Activated naive CD4-positive, alpha-beta T cell treated with anti-CD3 and anti-CD28 coated beads, Interleukin-2, amount 10 ng/mL, durations not matched to agents 7 days and 5 days (primary cell): Measurements from ENCODE around the gene RAB20.
"Not testable (repeated sequence)": the region's sequence is repeated elsewhere in the genome, so short reads cannot be mapped to it uniquely, and the experiment has no call there.

Experiments
- CTCF ChIA-PET: fragments of 350-600 bp; sonication (Branson Sonifier 250); formaldehyde crosslinking; loops from one replicate; lab custom pipeline; 2021; ENCODE audit warnings: antibody characterized with exemption; lab: Charles Lee
- DNase-seq: peaks from one replicate; pipeline ENCODE4 v3.0.0-alpha.2; 2020
- H3K27ac Mint-ChIP-seq: one replicate; pipeline ENCODE4 v1.8.0; 2021; ENCODE audit warnings: mild to moderate bottlenecking, moderate library complexity, mixed read lengths
- H3K27me3 Mint-ChIP-seq: one replicate; pipeline ENCODE4 v1.8.0; 2021; ENCODE audit warnings: mild to moderate bottlenecking, mixed read lengths
- H3K36me3 Mint-ChIP-seq: one replicate; pipeline ENCODE4 v1.8.0; 2021; ENCODE audit warnings: mixed read lengths
- H3K4me1 Mint-ChIP-seq: one replicate; pipeline ENCODE4 v1.8.0; 2021; ENCODE audit warnings: mixed read lengths
- H3K4me3 Mint-ChIP-seq: one replicate; pipeline ENCODE4 v1.8.0; 2021; ENCODE audit warnings: mild to moderate bottlenecking, moderate library complexity, mixed read lengths
- H3K9me3 Mint-ChIP-seq: one replicate; pipeline ENCODE4 v1.8.0; 2021; ENCODE audit warnings: mixed read lengths

RAB20 gene

GRCh38 chr13:110539894-110540293, 21.6 kb downstream of the RAB20 start:
- CTCF ChIA-PET, result interaction anchor here (0.7 kb wide), 1 partner anchor 40 kb away, joined by 3 read pairs; no protein-coding TSS in a partner anchor
- no peaks in the 10 kb centered on the region for H3K36me3 Mint-ChIP-seq
- H3K4me1 Mint-ChIP-seq, result peaks cover 22% of the 10 kb centered on the region
- DNase-seq, result no peak
- H3K9me3 Mint-ChIP-seq, result no peaks in the 10 kb centered on the region
- no peak overlapping the region for H3K27ac Mint-ChIP-seq
- H3K27me3 Mint-ChIP-seq, result no peaks in the 10 kb centered on the region
- H3K4me3 Mint-ChIP-seq, result no peak overlapping the region

DNA sequence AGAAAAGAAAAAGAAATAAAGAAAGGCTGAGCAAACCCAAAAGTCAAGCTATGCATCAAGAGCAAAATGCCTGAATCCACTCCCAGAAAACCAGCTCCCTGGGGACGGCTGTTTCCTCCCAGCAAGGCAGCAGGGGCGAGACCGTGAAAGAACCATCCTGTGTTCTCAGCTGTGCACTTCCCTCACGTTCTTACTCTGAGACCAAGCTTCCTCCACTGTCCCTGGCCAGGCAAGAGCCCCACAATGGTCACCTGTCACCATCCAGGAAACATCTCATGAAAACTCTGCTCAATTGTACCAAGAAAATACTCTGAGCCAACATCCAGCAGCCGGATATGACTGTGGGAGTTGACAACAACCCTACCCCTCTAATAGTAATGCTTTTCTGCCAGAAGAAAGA, 22.9 kb downstream of the RAB20 start:
- H3K27me3 Mint-ChIP-seq, result no peaks in the 10 kb centered on the region
- no peak overlapping the region for H3K27ac Mint-ChIP-seq
- H3K4me3 Mint-ChIP-seq, result no peak overlapping the region
- H3K4me1 Mint-ChIP-seq, result peaks cover 22% of the 10 kb centered on the region
- no peak for DNase-seq
- no peaks in the 10 kb centered on the region for H3K9me3 Mint-ChIP-seq
- CTCF ChIA-PET, result no interaction called here
- no peaks in the 10 kb centered on the region for H3K36me3 Mint-ChIP-seq

GRCh38 chr13:110536006-110536693, 25.4 kb downstream of the RAB20 start:
- CTCF ChIA-PET, result no interaction called here
- H3K27ac Mint-ChIP-seq, result no peak overlapping the region

DNA sequence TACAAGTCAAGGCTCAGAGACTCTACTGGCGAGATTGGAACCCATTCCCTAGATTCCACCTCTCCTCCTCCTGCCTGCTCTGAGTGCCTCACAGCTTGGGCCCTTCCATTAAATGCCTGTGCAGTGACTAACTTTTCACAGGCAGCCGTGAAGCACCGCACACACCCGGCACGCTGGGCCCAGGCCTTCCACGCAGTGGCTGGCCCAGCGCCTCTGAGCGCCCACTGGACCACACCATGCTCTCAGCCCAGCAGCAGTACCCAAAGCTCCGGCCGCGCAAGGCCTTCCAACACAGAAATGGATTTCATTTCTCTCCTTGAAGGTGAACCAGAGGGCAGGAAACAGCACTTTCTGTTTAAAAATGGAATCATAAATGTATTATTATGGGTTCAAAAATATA, 26.0 kb downstream of the RAB20 start:
- Mint-ChIP-seq H3K27me3 (no peaks in the 10 kb centered on the region), H3K4me1 (peaks cover 22% of the 10 kb centered on the region), H3K36me3 (no peaks in the 10 kb centered on the region), H3K9me3 (no peaks in the 10 kb centered on the region), H3K27ac (no peak overlapping the region), H3K4me3 (no peak overlapping the region)
- CTCF ChIA-PET, result no interaction called here
- no peak for DNase-seq

More at GRCh38 chr13:110536006-110536693, 25.4 kb downstream of the RAB20 start:
- no peak for DNase-seq
- H3K27me3 Mint-ChIP-seq, result no peaks in the 10 kb centered on the region
- H3K9me3 Mint-ChIP-seq, result no peaks in the 10 kb centered on the region
- peaks cover 22% of the 10 kb centered on the region for H3K4me1 Mint-ChIP-seq
- no peak overlapping the region for H3K4me3 Mint-ChIP-seq
- H3K36me3 Mint-ChIP-seq, result no peaks in the 10 kb centered on the region

GRCh38 chr13:110533771-110534670, 27.5 kb downstream of the RAB20 start:
- peaks cover 2% of the 10 kb centered on the region for H3K9me3 Mint-ChIP-seq
- peaks cover 19% of the 10 kb centered on the region for H3K4me1 Mint-ChIP-seq

DNA sequence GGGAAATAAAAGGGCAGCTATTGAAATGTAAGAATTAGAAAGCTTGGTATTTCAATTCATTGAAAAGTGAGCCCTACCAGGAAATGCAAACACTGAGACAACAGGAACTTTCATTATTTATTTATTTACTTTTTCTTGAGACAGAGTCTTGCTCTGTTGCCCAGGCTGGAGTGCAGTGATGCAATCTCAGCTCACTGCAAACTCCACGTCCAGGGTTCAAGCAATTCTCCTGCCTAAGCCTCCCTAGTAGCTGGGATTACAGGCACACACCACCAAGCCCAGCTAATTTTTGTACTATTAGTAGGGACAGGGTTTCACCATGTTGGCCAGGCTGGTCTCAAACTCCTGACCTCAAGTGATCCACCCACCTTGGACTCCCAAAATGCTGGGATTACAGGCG, 29.3 kb downstream of the RAB20 start:
- Mint-ChIP-seq H3K27me3 (peaks cover 13% of the 10 kb centered on the region), H3K4me1 (peaks cover 12% of the 10 kb centered on the region)
- H3K4me3 Mint-ChIP-seq, H3K36me3 Mint-ChIP-seq, DNase-seq, H3K27ac Mint-ChIP-seq, H3K9me3 Mint-ChIP-seq, CTCF ChIA-PET: not testable (repeated sequence)

More at GRCh38 chr13:110533771-110534670, 27.5 kb downstream of the RAB20 start:
- Mint-ChIP-seq H3K4me3 (no peak overlapping the region), H3K36me3 (no peaks in the 10 kb centered on the region), H3K27ac (no peak overlapping the region), H3K27me3 (peaks cover 4% of the 10 kb centered on the region)
- CTCF ChIA-PET, result no interaction called here
- no peak for DNase-seq

GRCh38 chr13:110531671-110532083, 29.8 kb downstream of the RAB20 start:
- no peak overlapping the region for H3K4me3 Mint-ChIP-seq
- no peak for DNase-seq
- peaks cover 19% of the 10 kb centered on the region for H3K27me3 Mint-ChIP-seq
- peaks cover 2% of the 10 kb centered on the region for H3K9me3 Mint-ChIP-seq
- H3K4me1 Mint-ChIP-seq, result peaks cover 13% of the 10 kb centered on the region
- no peak overlapping the region for H3K27ac Mint-ChIP-seq
- CTCF ChIA-PET, result no interaction called here
- H3K36me3 Mint-ChIP-seq, result no peaks in the 10 kb centered on the region

GRCh38 chr13:110531100-110531499, 30.4 kb downstream of the RAB20 start:
- peaks cover 19% of the 10 kb centered on the region for H3K27me3 Mint-ChIP-seq

GRCh38 chr13:110529522-110530311, 31.8 kb downstream of the RAB20 start:
- H3K27ac Mint-ChIP-seq, result no peak overlapping the region
- peaks cover 2% of the 10 kb centered on the region for H3K9me3 Mint-ChIP-seq
- H3K36me3 Mint-ChIP-seq, result no peaks in the 10 kb centered on the region
- H3K4me1 Mint-ChIP-seq, result peaks cover 23% of the 10 kb centered on the region
- H3K4me3 Mint-ChIP-seq, result no peak overlapping the region
- H3K27me3 Mint-ChIP-seq, result peaks cover 25% of the 10 kb centered on the region
- CTCF ChIA-PET, result no interaction called here
- DNase-seq, result no peak

More at GRCh38 chr13:110531100-110531499, 30.4 kb downstream of the RAB20 start:
- CTCF ChIA-PET, result no interaction called here
- Mint-ChIP-seq H3K4me3 (no peak overlapping the region), H3K36me3 (no peaks in the 10 kb centered on the region), H3K27ac (no peak overlapping the region), H3K4me1 (peaks cover 13% of the 10 kb centered on the region), H3K9me3 (peaks cover 2% of the 10 kb centered on the region)
- DNase-seq, result no peak

GRCh38 chr13:110528911-110529310, 32.6 kb downstream of the RAB20 start:
- H3K4me1 Mint-ChIP-seq, result peaks cover 31% of the 10 kb centered on the region
- no peaks in the 10 kb centered on the region for H3K36me3 Mint-ChIP-seq
- H3K27ac Mint-ChIP-seq, result no peak overlapping the region
- peaks cover 2% of the 10 kb centered on the region for H3K9me3 Mint-ChIP-seq
- DNase-seq, result no peak
- no peak overlapping the region for H3K4me3 Mint-ChIP-seq
- CTCF ChIA-PET, result no interaction called here
- H3K27me3 Mint-ChIP-seq, result peaks cover 31% of the 10 kb centered on the region

DNA sequence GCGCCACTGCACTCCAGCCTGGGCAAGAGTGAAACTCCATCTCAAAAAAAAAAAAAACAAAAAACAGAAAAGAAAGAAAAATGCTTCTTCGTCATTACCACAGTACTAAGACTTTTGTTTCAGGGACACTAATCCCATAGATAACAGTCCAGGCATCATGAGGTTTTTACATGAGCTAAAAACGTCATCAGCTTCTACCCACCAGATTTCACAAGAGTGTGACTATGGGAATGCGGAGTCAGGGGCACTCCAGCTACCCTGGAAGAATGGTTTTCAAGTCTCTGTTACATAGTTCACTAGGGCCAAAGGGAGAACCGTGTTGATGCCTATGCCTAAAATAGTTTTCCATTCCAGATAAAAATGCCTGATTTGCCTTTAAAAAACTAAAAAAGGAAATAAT, 33.2 kb downstream of the RAB20 start:
- H3K9me3 Mint-ChIP-seq, result peaks cover 2% of the 10 kb centered on the region
- CTCF ChIA-PET, result interaction anchor here (0.6 kb wide), 1 partner anchor 538 kb away, joined by 3 read pairs; no protein-coding TSS in a partner anchor
- no peak for DNase-seq
- H3K4me1 Mint-ChIP-seq, result peaks cover 33% of the 10 kb centered on the region
- H3K36me3 Mint-ChIP-seq, result no peaks in the 10 kb centered on the region
- no peak overlapping the region for H3K27ac Mint-ChIP-seq
- H3K4me3 Mint-ChIP-seq, result no peak overlapping the region
- H3K27me3 Mint-ChIP-seq, result peaks cover 36% of the 10 kb centered on the region

GRCh38 chr13:110525328-110526319, 35.9 kb downstream of the RAB20 start:
- peaks cover 39% of the 10 kb centered on the region for H3K27me3 Mint-ChIP-seq
- no peak overlapping the region for H3K27ac Mint-ChIP-seq
- DNase-seq, result peak; percentile 57
- CTCF ChIA-PET, result interaction anchor here (1.6 kb wide), 1 partner anchor 70 kb away, joined by 7 read pairs; no protein-coding TSS in a partner anchor
- H3K9me3 Mint-ChIP-seq, result peaks cover 2% of the 10 kb centered on the region
- peaks cover 48% of the 10 kb centered on the region for H3K4me1 Mint-ChIP-seq
- H3K4me3 Mint-ChIP-seq, result peak overlapping the region; percentile 0
- H3K36me3 Mint-ChIP-seq, result peaks cover 4% of the 10 kb centered on the region
